ENCODE results near the gene PRR5L. TPM values are rescaled to one million over a fixed set of nuclear protein-coding genes. Genes with fewer than 3 reads are reported as not detected.

Gene PRR5L
- total and polyA plus RNA-seq, 2 donors (not counting 1 experiment from before 2014, with no cell fraction given): 4.0 to 5.9 TPM

GRCh38 chr11:36350137-36350513, 54.0 kb downstream of the PRR5L start:
- Mint-ChIP-seq H3K27ac (no peak overlapping the region), H3K4me3 (no peak overlapping the region), H3K4me1 (peaks cover 17% of the 10 kb centered on the region), H3K27me3 (peaks cover under 1% of the 10 kb centered on the region), H3K9me3 (ENCODE audit: insufficient read depth) (no peaks in the 10 kb centered on the region)
- Histone ChIP-seq H3K36me3 (replicated peaks in 1 of 2; ENCODE audit: control extremely low read depth in 1 of 2, control insufficient read depth in 1 of 2, extremely low read depth in 1 of 2, insufficient read depth in 2 of 2, low read length in 1 of 2) (no peaks in the 10 kb centered on the region), H4K20me1 (ENCODE audit: control insufficient read depth, insufficient read depth, low read length, poor library complexity, severe bottlenecking) (no peaks in the 10 kb centered on the region), H3K4me2 (replicated peaks; ENCODE audit: low read depth, low read length, poor library complexity, severe bottlenecking) (no peak overlapping the region), H3K9ac (ENCODE audit: low read length) (no peak overlapping the region), H2AFZ (ENCODE audit: insufficient read depth, low read depth, low read length, poor library complexity, severe bottlenecking) (no peak overlapping the region), H3K79me2 (ENCODE audit: control insufficient read depth, insufficient read depth, low read length) (no peaks in the 10 kb centered on the region), H3K27me3 (replicated peaks in 1 of 4; ENCODE audit: control extremely low read depth in 1 of 4, control insufficient read depth in 3 of 4, insufficient read depth in 4 of 4, low read length in 3 of 4) (peaks cover 0 to 3% (median 0%) of the 10 kb centered on the region in 4 experiments), H3K27ac (ENCODE audit: low read length in 2 of 2) (no peak overlapping the region), H3K4me3 (ENCODE audit: control extremely low read depth in 1 of 5, extremely low read depth in 1 of 5, insufficient read depth in 1 of 5, low read depth in 2 of 5, low read length in 4 of 5) (no peak overlapping the region), H3K4me1 (ENCODE audit: control insufficient read depth in 2 of 2, insufficient read depth in 2 of 2, low read length in 2 of 2) (peaks cover 15 to 16% of the 10 kb centered on the region in 2 donors), H3K9me3 (ENCODE audit: control extremely low read depth in 1 of 3, control insufficient read depth in 2 of 3, insufficient read depth in 1 of 3, low read length in 2 of 3) (no peaks in the 10 kb centered on the region)
- CTCF ChIA-PET: interaction anchor here (0.9 kb wide), 1 partner anchor 23 kb away, joined by 3 read pairs; no protein-coding TSS in a partner anchor
- POLR2A ChIA-PET: no interaction called here
- WGBS (ENCODE audit: insufficient coverage): 9% methylated on average over 1 of the region's 1 CpG
- no peak for ATAC-seq (ENCODE audit: low read depth)
- DNase-seq: no peak
- intact Hi-C loops (cut with micrococcal nuclease): no loop called here
- no peak for TF ChIP-seq CTCF (IDR thresholded peaks at IDR 0.05)
- no peak for TF ChIP-seq EZH2 (IDR thresholded peaks at IDR 0.05; ENCODE audit: borderline replicate concordance, insufficient read depth, low read depth, low read length, poor library complexity, severe bottlenecking)

- H3K27ac ChIP-seq (ENCODE audit: low read length in 2 of 2): no peak overlapping the region
- H3K4me3 ChIP-seq (ENCODE audit: control extremely low read depth in 1 of 5, extremely low read depth in 1 of 5, insufficient read depth in 1 of 5, low read depth in 2 of 5, low read length in 4 of 5): no peak overlapping the region
- intact Hi-C loops (cut with micrococcal nuclease): no loop called here
- peaks cover 42% of the 10 kb centered on the region for H3K4me1 Mint-ChIP-seq
- no peaks in the 10 kb centered on the region for H3K27me3 Mint-ChIP-seq
- no CpG with 5 or more reads among the region's 3 CpGs for WGBS (ENCODE audit: insufficient coverage)
- no peak overlapping the region for H2AFZ ChIP-seq (ENCODE audit: insufficient read depth, low read depth, low read length, poor library complexity, severe bottlenecking)
- no peak for DNase-seq
- no peaks in the 10 kb centered on the region for H3K36me3 ChIP-seq (replicated peaks in 1 of 2; ENCODE audit: control extremely low read depth in 1 of 2, control insufficient read depth in 1 of 2, extremely low read depth in 1 of 2, insufficient read depth in 2 of 2, low read length in 1 of 2)
- no peak for ATAC-seq (ENCODE audit: low read depth)
- ChIA-PET POLR2A (no interaction called here), CTCF (interaction anchor here (1.0 to 2.2 kb wide), 2 partner anchors 46 to 126 kb away, joined by 3 to 8 read pairs; no protein-coding TSS in a partner anchor)
- H3K4me1 ChIP-seq (ENCODE audit: control insufficient read depth in 2 of 2, insufficient read depth in 2 of 2, low read length in 2 of 2): peaks cover 42 to 44% of the 10 kb centered on the region in 2 donors
- H3K4me3 Mint-ChIP-seq: no peak overlapping the region
- no peaks in the 10 kb centered on the region for H3K9me3 ChIP-seq (ENCODE audit: control extremely low read depth in 1 of 3, control insufficient read depth in 2 of 3, insufficient read depth in 1 of 3, low read length in 2 of 3)
- H4K20me1 ChIP-seq (ENCODE audit: control insufficient read depth, insufficient read depth, low read length, poor library complexity, severe bottlenecking): peaks cover 4% of the 10 kb centered on the region
- H3K27me3 ChIP-seq (replicated peaks in 1 of 4; ENCODE audit: control extremely low read depth in 1 of 4, control insufficient read depth in 3 of 4, insufficient read depth in 4 of 4, low read length in 3 of 4): no peaks in the 10 kb centered on the region
- no peaks in the 10 kb centered on the region for H3K79me2 ChIP-seq (ENCODE audit: control insufficient read depth, insufficient read depth, low read length)
- H3K9ac ChIP-seq (ENCODE audit: low read length): no peak overlapping the region
- H3K9me3 Mint-ChIP-seq (ENCODE audit: insufficient read depth): no peaks in the 10 kb centered on the region
- no peak overlapping the region for H3K27ac Mint-ChIP-seq
- TF ChIP-seq EZH2 (IDR thresholded peaks at IDR 0.05; ENCODE audit: borderline replicate concordance, insufficient read depth, low read depth, low read length, poor library complexity, severe bottlenecking): no peak
- no peak for TF ChIP-seq CTCF (IDR thresholded peaks at IDR 0.05)
- H3K4me2 ChIP-seq (replicated peaks; ENCODE audit: low read depth, low read length, poor library complexity, severe bottlenecking): no peak overlapping the region
Measured at GRCh38 chr11:36352922-36353321, 56.8 kb downstream of the PRR5L start.
